Muscle of leg (tissue), 11 donors: Measurements from ENCODE around the gene STIP1. TPM values are rescaled to one million over a fixed set of nuclear protein-coding genes. Genes with fewer than 3 reads are reported as not detected.
"Not testable (repeated sequence)": the region's sequence is repeated elsewhere in the genome, so short reads cannot be mapped to it uniquely, and the experiment has no call there.

Experiments
- DNase-seq: peaks from one replicate; pipeline ENCODE4 v3.0.0; 2013
- H3K27ac ChIP-seq: one replicate; pipeline ENCODE4 v1.5.1; 2013; ENCODE audit warnings: mild to moderate bottlenecking, low read length, control low read depth
- H3K27me3 ChIP-seq: one replicate; pipeline ENCODE4 v1.6.1; 2013; ENCODE audit warnings: low read length; ENCODE audit not compliant: control insufficient read depth, insufficient read depth
- H3K36me3 ChIP-seq: one replicate; pipeline ENCODE4 v1.6.1; 2013; ENCODE audit warnings: low read length; ENCODE audit not compliant: control insufficient read depth, insufficient read depth
- H3K4me1 ChIP-seq: one replicate; pipeline ENCODE4 v1.6.1; 2013; ENCODE audit warnings: low read length; ENCODE audit not compliant: control insufficient read depth, insufficient read depth
- H3K4me3 ChIP-seq: one replicate; pipeline ENCODE4 v1.5.1; 2013; ENCODE audit warnings: low read length, control low read depth
- H3K9me3 ChIP-seq: replicated peaks from 2 replicates; pipeline ENCODE4 v1.6.1; 2013; ENCODE audit warnings: low read depth, low read length; ENCODE audit not compliant: control insufficient read depth
- WGBS: methylation state at CpG from one replicate; pipeline ENCODE4 v1.1.5; 2013; ENCODE audit warnings: missing lambda C conversion rate; ENCODE audit not compliant: insufficient coverage; 5-methylcytosine and 5-hydroxymethylcytosine counted together
- polyA plus RNA-seq, 8 donors: library from polyadenylated mRNA; unstranded; fragments of 120-200 nt; gene quantifications; one replicate each; pipeline versions ENCODE4 v1.2.1 to v1.2.3, GENCODE V29; 2013; ENCODE audit warnings: inconsistent platforms in 1 of 8, low replicate concordance in 1 of 8; ENCODE audit not compliant: insufficient read length in 8 of 8, insufficient read depth in 1 of 8
- total RNA-seq: library from RNA; stranded (reverse); fragments of 120-200 nt; gene quantifications from one replicate; pipeline ENCODE4 v1.2.4, GENCODE V29; 2013

Gene STIP1
- total and polyA plus RNA-seq, 9 donors = 90.7 to 141 (median 128) TPM

GRCh38 chr11:64243236-64243854, 57.4 kb downstream of the STIP1 start:
- Histone ChIP-seq H3K36me3 (peaks cover 35% of the 10 kb centered on the region), H3K27me3 (no peaks in the 10 kb centered on the region), H3K9me3 (no peaks in the 10 kb centered on the region), H3K27ac (no peak overlapping the region), H3K4me3 (no peak overlapping the region), H3K4me1 (peaks cover 70% of the 10 kb centered on the region)
- 89% methylated on average over 4 of the region's 8 CpGs for WGBS
- DNase-seq = no peak

- H3K27ac ChIP-seq = no peak overlapping the region
- no peak overlapping the region for H3K4me3 ChIP-seq
- peaks cover 67% of the 10 kb centered on the region for H3K4me1 ChIP-seq
- peaks cover 28% of the 10 kb centered on the region for H3K36me3 ChIP-seq
- H3K9me3 ChIP-seq = no peaks in the 10 kb centered on the region
- H3K27me3 ChIP-seq = no peaks in the 10 kb centered on the region
- no peak for DNase-seq
- 58% methylated on average over 2 of the region's 5 CpGs for WGBS
Measured at GRCh38 chr11:64244107-64244506, 58.1 kb downstream of the STIP1 start.

GRCh38 chr11:64244966-64245365, 59.0 kb downstream of the STIP1 start:
- no peak for DNase-seq
- 43% methylated on average over 1 of the region's 6 CpGs for WGBS
- Histone ChIP-seq H3K4me1 (peaks cover 67% of the 10 kb centered on the region), H3K4me3 (peak overlapping the region; percentile 78), H3K27ac (peak overlapping the region; percentile 94), H3K36me3 (peaks cover 24% of the 10 kb centered on the region), H3K27me3 (no peaks in the 10 kb centered on the region), H3K9me3 (no peaks in the 10 kb centered on the region)

GRCh38 chr11:64245401-64245796, 59.4 kb downstream of the STIP1 start:
- Histone ChIP-seq H3K4me1 (peaks cover 67% of the 10 kb centered on the region), H3K27ac (peak overlapping the region; percentile 94), H3K9me3 (no peaks in the 10 kb centered on the region), H3K36me3 (peaks cover 24% of the 10 kb centered on the region), H3K4me3 (peak overlapping the region; percentile 78), H3K27me3 (no peaks in the 10 kb centered on the region)
- no CpG with 5 or more reads among the region's 6 CpGs for WGBS
- peak; percentile 87 for DNase-seq

GRCh38 chr11:64245797-64246620, 60.0 kb downstream of the STIP1 start:
- Histone ChIP-seq H3K9me3 (no peaks in the 10 kb centered on the region), H3K27me3 (no peaks in the 10 kb centered on the region), H3K36me3 (peaks cover 24% of the 10 kb centered on the region), H3K4me1 (peaks cover 70% of the 10 kb centered on the region), H3K27ac (peak overlapping the region; percentile 94), H3K4me3 (peak overlapping the region; percentile 78)
- under 1% methylated on average over 40 of the region's 46 CpGs for WGBS
- DNase-seq = no peak

GRCh38 chr11:64246621-64246870, 60.6 kb downstream of the STIP1 start:
- peaks cover 72% of the 10 kb centered on the region for H3K4me1 ChIP-seq
- H3K27me3 ChIP-seq, H3K9me3 ChIP-seq, DNase-seq: not testable (repeated sequence)
- peaks cover 24% of the 10 kb centered on the region for H3K36me3 ChIP-seq
- WGBS = 0% methylated on average over 43 of the region's 43 CpGs
- H3K27ac ChIP-seq = peak overlapping the region; percentile 94
- peak overlapping the region; percentile 78 for H3K4me3 ChIP-seq

GRCh38 chr11:64246871-64247728, 61.1 kb downstream of the STIP1 start, which contains the start of gene PPP1R14B:
Gene PPP1R14B, minus strand, starts transcription at chr11:64246943. Its CDS starts 270 bp downstream, at chr11:64246673.
- WGBS = 2% methylated on average over 54 of the region's 74 CpGs
- peak within 1 kb of the TSS; percentile 98 for H3K27ac ChIP-seq
- H3K9me3 ChIP-seq = no peaks in the 10 kb centered on the region
- peak within 1 kb of the TSS; percentile 78 for H3K4me3 ChIP-seq
- H3K36me3 ChIP-seq = peaks cover 24% of the 10 kb centered on the region
- H3K27me3 ChIP-seq = no peaks in the 10 kb centered on the region
- peaks cover 75% of the 10 kb centered on the region for H3K4me1 ChIP-seq
- peak; percentile 95 for DNase-seq

- H3K4me1 ChIP-seq = peaks cover 74% of the 10 kb centered on the region
- peaks cover 20% of the 10 kb centered on the region for H3K36me3 ChIP-seq
- 12% methylated on average over 20 of the region's 31 CpGs for whole genome bisulfite sequencing
- DNase-seq = no peak
- peak overlapping the region; percentile 63 for H3K4me3 ChIP-seq
- H3K27ac ChIP-seq = peak overlapping the region; percentile 65
- H3K27me3 ChIP-seq = no peaks in the 10 kb centered on the region
- no peaks in the 10 kb centered on the region for H3K9me3 ChIP-seq
Measured at GRCh38 chr11:64247729-64248531, 62.0 kb downstream of the STIP1 start.

GRCh38 chr11:64248578-64248977, 62.6 kb downstream of the STIP1 start:
- H3K4me1 ChIP-seq = peaks cover 74% of the 10 kb centered on the region
- no peak for DNase-seq
- WGBS = 77% methylated on average over 5 of the region's 7 CpGs

More at GRCh38 chr11:64248578-64248977, 62.6 kb downstream of the STIP1 start:
- Histone ChIP-seq H3K27ac (no peak overlapping the region), H3K9me3 (no peaks in the 10 kb centered on the region), H3K4me3 (no peak overlapping the region), H3K36me3 (peaks cover 14% of the 10 kb centered on the region), H3K27me3 (no peaks in the 10 kb centered on the region)
